Activated naive CD8-positive, alpha-beta T cell treated with anti-CD3 and anti-CD28 coated beads, Interleukin-2, amount 10 ng/mL, durations not matched to agents 7 days and 5 days (primary cell): ENCODE measurements around the gene PRKN. TPM values are rescaled to one million over a fixed set of nuclear protein-coding genes. Genes with fewer than 3 reads are reported as not detected.

Experiments used
- ATAC-seq: fragments of 150-1000 bp; cut with Tn5 transposase; one replicate; pipeline ENCODE4 v1.10.0; 2021; ENCODE audit warnings: low read depth, moderate library complexity
- POLR2A ChIA-PET: fragments of 350-600 bp; sonication (Branson Sonifier 250); formaldehyde crosslinking; loops from one replicate; lab custom pipeline; 2021; ENCODE audit warnings: antibody characterized with exemption; lab: Charles Lee
- DNase-seq: peaks from one replicate; pipeline ENCODE4 v3.0.0; 2021
- H3K27ac Mint-ChIP-seq: one replicate; pipeline ENCODE4 v1.8.0; 2022; ENCODE audit warnings: mild to moderate bottlenecking, mixed read lengths
- H3K27me3 Mint-ChIP-seq: one replicate; pipeline ENCODE4 v1.8.0; 2022; ENCODE audit warnings: mild to moderate bottlenecking, moderate library complexity, mixed read lengths
- H3K36me3 Mint-ChIP-seq: one replicate; pipeline ENCODE4 v1.8.0; 2021; ENCODE audit warnings: mild to moderate bottlenecking, mixed read lengths
- H3K4me1 Mint-ChIP-seq: one replicate; pipeline ENCODE4 v1.8.0; 2021; ENCODE audit warnings: mixed read lengths
- H3K4me3 Mint-ChIP-seq: one replicate; pipeline ENCODE4 v1.8.0; 2022; ENCODE audit warnings: mild to moderate bottlenecking, moderate library complexity, mixed read lengths
- H3K9me3 Mint-ChIP-seq: one replicate; pipeline ENCODE4 v1.8.0; 2021; ENCODE audit warnings: mixed read lengths
- total RNA-seq, 2 experiments: library from RNA; stranded (reverse); gene quantifications; one replicate each; pipeline ENCODE4 v1.2.3, GENCODE V29; 2021

The PRKN gene
- total RNA-seq, 2 experiments from 2014 or later = 1.00 to 1.5 TPM

- no peak for ATAC-seq
- no peaks in the 10 kb centered on the region for H3K4me1 Mint-ChIP-seq
- peaks cover 2% of the 10 kb centered on the region for H3K9me3 Mint-ChIP-seq
- no peak overlapping the region for H3K27ac Mint-ChIP-seq
- peak; percentile 42 for DNase-seq
- H3K36me3 Mint-ChIP-seq = no peaks in the 10 kb centered on the region
- POLR2A ChIA-PET = no interaction called here
- no peaks in the 10 kb centered on the region for H3K27me3 Mint-ChIP-seq
- H3K4me3 Mint-ChIP-seq = no peak overlapping the region
These were observed 978.8 kb downstream of the PRKN start for GRCh38 chr6:161748535-161749416.

DNA sequence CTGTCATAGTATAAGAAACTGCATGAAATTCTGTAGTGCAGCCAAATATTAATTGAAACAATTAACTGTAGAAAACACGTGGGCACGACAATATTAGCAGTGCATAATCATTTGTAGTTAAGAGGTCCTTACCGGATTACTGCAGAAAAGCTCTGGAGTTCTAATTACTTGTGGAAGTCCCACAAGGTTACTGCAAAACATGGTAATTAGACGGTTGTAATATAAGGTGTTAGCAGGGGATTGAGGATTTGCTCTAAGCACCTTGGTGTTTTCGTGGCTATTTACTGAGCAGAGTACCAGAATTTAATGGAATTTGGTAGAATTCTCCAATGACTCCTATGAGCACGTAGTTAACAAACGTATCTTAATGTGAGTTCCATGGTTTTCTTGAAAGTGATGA, 980.1 kb downstream of the PRKN start:
- DNase-seq (no peak), ATAC-seq (no peak)
- H3K9me3 Mint-ChIP-seq = peaks cover 2% of the 10 kb centered on the region
- POLR2A ChIA-PET = no interaction called here
- no peak overlapping the region for H3K4me3 Mint-ChIP-seq
- no peaks in the 10 kb centered on the region for H3K27me3 Mint-ChIP-seq
- H3K4me1 Mint-ChIP-seq = no peaks in the 10 kb centered on the region
- H3K36me3 Mint-ChIP-seq = no peaks in the 10 kb centered on the region
- H3K27ac Mint-ChIP-seq = no peak overlapping the region

GRCh38 chr6:161745594-161746141, 981.9 kb downstream of the PRKN start:
- H3K4me3 Mint-ChIP-seq = no peak overlapping the region

DNA sequence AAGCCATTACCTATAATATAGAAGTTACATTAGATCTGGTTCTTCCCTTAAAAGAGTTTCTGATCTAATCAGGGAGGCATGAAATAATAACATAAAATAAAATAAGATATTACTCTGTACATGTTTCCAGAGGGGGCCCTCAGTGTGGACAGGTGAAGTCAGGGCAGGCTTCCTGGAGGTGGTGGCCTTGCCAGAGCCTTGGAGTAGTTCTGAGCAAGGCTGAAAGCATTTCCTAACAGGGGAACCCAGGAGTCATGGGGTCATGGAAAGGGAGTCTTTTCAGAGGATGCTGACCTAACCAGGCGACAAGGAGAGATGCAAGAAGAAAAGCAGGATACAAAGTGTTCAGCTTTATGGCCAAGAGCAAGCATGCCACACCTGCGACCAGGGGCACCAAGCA, 982.4 kb downstream of the PRKN start:
- DNase-seq (no peak), ATAC-seq (no peak)
- Mint-ChIP-seq H3K9me3 (no peaks in the 10 kb centered on the region), H3K4me1 (no peaks in the 10 kb centered on the region), H3K27me3 (no peaks in the 10 kb centered on the region), H3K4me3 (no peak overlapping the region), H3K36me3 (no peaks in the 10 kb centered on the region), H3K27ac (no peak overlapping the region)
- POLR2A ChIA-PET = no interaction called here

More at GRCh38 chr6:161745594-161746141, 981.9 kb downstream of the PRKN start:
- no peak for DNase-seq
- POLR2A ChIA-PET = no interaction called here
- H3K36me3 Mint-ChIP-seq = no peaks in the 10 kb centered on the region
- H3K27ac Mint-ChIP-seq = no peak overlapping the region
- no peaks in the 10 kb centered on the region for H3K27me3 Mint-ChIP-seq
- H3K9me3 Mint-ChIP-seq = no peaks in the 10 kb centered on the region
- H3K4me1 Mint-ChIP-seq = no peaks in the 10 kb centered on the region
- ATAC-seq = no peak

DNA sequence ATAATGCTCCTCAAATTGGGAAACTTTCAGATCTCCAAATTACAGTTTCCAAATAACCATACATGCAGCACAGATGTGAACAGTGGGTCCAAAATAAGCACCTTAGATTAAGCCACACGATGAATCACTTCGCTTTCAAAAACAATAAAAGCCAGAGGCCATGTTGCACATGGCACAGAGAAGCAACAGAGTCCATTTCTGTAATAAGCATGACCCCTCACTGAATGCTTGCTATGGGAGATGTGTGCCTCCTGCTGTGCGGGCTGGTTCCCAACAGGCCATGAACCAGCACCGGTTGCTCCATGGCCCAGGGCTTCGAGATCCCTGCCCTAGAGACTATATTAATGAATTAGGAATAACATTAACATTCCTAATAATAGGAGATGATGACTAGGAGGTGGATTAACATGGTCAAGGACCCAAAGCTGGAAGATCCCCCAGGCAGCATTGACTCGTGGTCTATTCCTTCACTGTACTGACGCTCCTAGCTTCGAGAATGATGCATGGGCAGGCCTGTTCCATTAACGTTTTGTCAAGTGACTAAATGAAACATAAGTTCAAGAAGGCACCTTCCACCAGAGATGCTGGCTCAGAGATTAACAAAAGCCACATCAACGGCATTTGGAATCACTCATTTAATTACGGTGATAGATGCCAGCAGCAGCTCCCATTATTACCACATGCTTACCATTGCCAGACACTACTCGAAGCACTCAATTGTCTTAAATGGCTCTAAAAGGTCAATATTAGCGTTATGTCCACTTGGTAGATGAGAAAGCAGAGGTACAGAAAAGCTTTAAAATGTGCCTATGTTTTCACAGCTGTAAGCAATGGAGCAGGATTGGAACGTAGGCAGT, 983.1 kb downstream of the PRKN start:
- Mint-ChIP-seq H3K27me3 (no peaks in the 10 kb centered on the region), H3K4me3 (no peak overlapping the region), H3K36me3 (no peaks in the 10 kb centered on the region), H3K27ac (no peak overlapping the region), H3K9me3 (no peaks in the 10 kb centered on the region), H3K4me1 (no peaks in the 10 kb centered on the region)
- POLR2A ChIA-PET = no interaction called here
- DNase-seq (no peak), ATAC-seq (no peak)

DNA sequence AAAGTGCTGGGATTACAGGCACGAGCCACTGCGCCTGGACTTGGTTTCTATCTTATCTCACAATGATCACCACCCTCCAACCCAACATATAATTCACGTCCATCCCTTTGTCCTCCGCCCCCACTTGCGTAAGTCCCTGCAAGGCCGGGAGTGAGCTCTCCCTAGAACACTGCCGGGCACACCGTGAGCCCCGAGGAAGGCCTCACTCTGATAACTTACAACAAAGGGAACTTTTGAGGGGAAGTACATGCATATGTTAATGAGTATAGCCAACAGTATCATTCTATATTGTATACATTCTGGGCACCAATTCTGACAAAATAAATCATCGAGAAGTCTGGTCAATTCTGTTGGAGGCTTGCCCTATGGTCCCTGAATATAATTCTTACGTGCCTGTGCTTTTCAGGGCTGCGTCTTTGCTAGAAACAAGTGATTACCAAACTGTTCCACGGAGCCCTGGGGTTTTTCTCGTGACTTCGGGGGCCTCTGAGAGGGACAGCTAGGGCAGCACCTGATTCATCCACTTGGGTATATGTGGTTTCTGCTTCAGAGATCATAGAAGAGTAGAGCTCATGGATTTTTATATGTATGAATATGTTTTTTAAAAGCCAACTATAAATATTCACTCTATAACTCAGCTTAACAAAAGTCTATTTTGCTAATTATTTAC, 983.9 kb downstream of the PRKN start:
- H3K27me3 Mint-ChIP-seq = no peaks in the 10 kb centered on the region
- H3K36me3 Mint-ChIP-seq = no peaks in the 10 kb centered on the region
- DNase-seq (no peak), ATAC-seq (no peak)
- H3K9me3 Mint-ChIP-seq = no peaks in the 10 kb centered on the region
- POLR2A ChIA-PET = no interaction called here
- H3K4me3 Mint-ChIP-seq = no peak overlapping the region
- no peaks in the 10 kb centered on the region for H3K4me1 Mint-ChIP-seq
- no peak overlapping the region for H3K27ac Mint-ChIP-seq

- DNase-seq (no peak), ATAC-seq (no peak)
- Mint-ChIP-seq H3K27me3 (no peaks in the 10 kb centered on the region), H3K9me3 (no peaks in the 10 kb centered on the region), H3K4me1 (no peaks in the 10 kb centered on the region), H3K27ac (no peak overlapping the region), H3K4me3 (no peak overlapping the region), H3K36me3 (no peaks in the 10 kb centered on the region)
- POLR2A ChIA-PET = no interaction called here
These were observed 987.1 kb downstream of the PRKN start for GRCh38 chr6:161740486-161740885.

GRCh38 chr6:161736781-161737292, 990.7 kb downstream of the PRKN start:
- no peak overlapping the region for H3K27ac Mint-ChIP-seq
- no peak for ATAC-seq
- POLR2A ChIA-PET = no interaction called here
- H3K36me3 Mint-ChIP-seq = no peaks in the 10 kb centered on the region
- H3K4me3 Mint-ChIP-seq = no peak overlapping the region
- no peaks in the 10 kb centered on the region for H3K4me1 Mint-ChIP-seq
- DNase-seq = no peak
- H3K9me3 Mint-ChIP-seq = no peaks in the 10 kb centered on the region
- no peaks in the 10 kb centered on the region for H3K27me3 Mint-ChIP-seq

GRCh38 chr6:161736326-161736725, 991.2 kb downstream of the PRKN start:
- H3K27ac Mint-ChIP-seq = no peak overlapping the region
- H3K4me1 Mint-ChIP-seq = no peaks in the 10 kb centered on the region
- ATAC-seq = no peak

DNA sequence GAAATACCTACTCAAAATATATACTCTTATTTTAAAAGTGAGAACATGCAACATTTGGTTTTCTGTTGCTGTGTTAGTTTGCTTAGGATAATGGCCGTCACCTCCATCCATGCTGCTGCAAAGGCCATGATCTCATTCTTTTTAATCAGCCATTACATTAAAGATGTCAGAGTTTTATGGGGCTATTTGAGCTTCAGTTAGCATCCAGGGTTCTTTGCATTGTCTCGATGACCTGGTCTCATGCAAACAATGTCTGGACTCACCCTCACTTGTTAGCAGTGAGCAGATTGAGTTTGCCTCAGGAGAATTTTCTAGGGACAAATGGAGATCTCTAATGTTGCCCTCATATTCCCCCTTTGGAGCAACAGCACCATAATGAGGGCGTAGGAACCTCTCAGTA, 995.0 kb downstream of the PRKN start:
- Mint-ChIP-seq H3K4me1 (no peaks in the 10 kb centered on the region), H3K4me3 (no peak overlapping the region), H3K9me3 (peaks cover 6% of the 10 kb centered on the region), H3K36me3 (no peaks in the 10 kb centered on the region), H3K27ac (no peak overlapping the region), H3K27me3 (no peaks in the 10 kb centered on the region)
- ATAC-seq = no peak
- no peak for DNase-seq
- POLR2A ChIA-PET = no interaction called here

More at GRCh38 chr6:161736326-161736725, 991.2 kb downstream of the PRKN start:
- POLR2A ChIA-PET = no interaction called here
- no peak overlapping the region for H3K4me3 Mint-ChIP-seq
- H3K36me3 Mint-ChIP-seq = no peaks in the 10 kb centered on the region
- DNase-seq = no peak
- no peaks in the 10 kb centered on the region for H3K27me3 Mint-ChIP-seq
- no peaks in the 10 kb centered on the region for H3K9me3 Mint-ChIP-seq

GRCh38 chr6:161727083-161727833, 1000.3 kb downstream of the PRKN start:
- Mint-ChIP-seq H3K36me3 (no peaks in the 10 kb centered on the region), H3K4me1 (no peaks in the 10 kb centered on the region), H3K27me3 (no peaks in the 10 kb centered on the region), H3K4me3 (no peak overlapping the region), H3K9me3 (peaks cover 6% of the 10 kb centered on the region), H3K27ac (no peak overlapping the region)
- ATAC-seq (no peak), DNase-seq (no peak)
- POLR2A ChIA-PET = no interaction called here

- no peaks in the 10 kb centered on the region for H3K27me3 Mint-ChIP-seq
- no peak overlapping the region for H3K4me3 Mint-ChIP-seq
- ATAC-seq (no peak), DNase-seq (no peak)
- no peaks in the 10 kb centered on the region for H3K36me3 Mint-ChIP-seq
- no peaks in the 10 kb centered on the region for H3K9me3 Mint-ChIP-seq
- no peaks in the 10 kb centered on the region for H3K4me1 Mint-ChIP-seq
- H3K27ac Mint-ChIP-seq = no peak overlapping the region
- POLR2A ChIA-PET = no interaction called here
These were observed 1005.2 kb downstream of the PRKN start for GRCh38 chr6:161722394-161722793.
